ENCODE data around the gene PLPP7. TPM values are rescaled to one million over a fixed set of nuclear protein-coding genes. Genes with fewer than 3 reads are reported as not detected.

Gene PLPP7
- total and polyA plus RNA-seq, 4 donors: 0.18 to 0.59 (median 0.51) TPM; not detected in 1

DNA sequence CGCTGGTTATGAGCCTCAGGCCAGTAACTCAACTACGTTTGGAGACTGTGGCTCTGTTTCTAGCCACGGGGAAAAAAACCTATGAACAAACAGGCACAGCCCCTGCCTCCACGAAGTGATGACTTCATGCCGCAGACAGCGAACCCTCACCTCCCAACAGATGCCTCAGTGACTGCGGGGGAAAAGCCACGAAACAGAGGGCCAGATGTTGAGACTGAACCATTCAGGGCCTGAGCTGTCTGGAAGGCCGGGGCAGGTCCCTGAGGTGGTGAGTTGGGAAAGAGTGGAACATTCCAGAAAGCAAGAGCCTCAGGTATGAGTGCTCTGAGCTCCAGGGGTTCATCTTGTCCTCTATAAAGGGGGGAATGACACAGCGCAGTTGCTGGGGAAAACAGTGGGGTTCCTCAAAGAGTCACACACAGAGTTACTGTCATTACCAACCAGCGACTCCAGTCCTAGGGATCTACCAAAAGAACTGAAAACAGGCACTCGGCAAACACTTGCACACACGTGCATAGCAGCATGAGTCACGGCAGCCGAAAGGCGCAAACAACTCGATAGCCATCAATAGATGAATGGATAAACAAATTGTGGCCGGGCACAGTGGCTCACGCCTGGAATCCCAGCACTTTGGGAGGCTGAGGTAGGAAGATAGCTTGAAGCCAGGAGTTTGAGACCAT, 15.3 kb downstream of the PLPP7 start:
- Histone ChIP-seq H3K9me3 (ENCODE audit: control insufficient read depth in 4 of 4, low read length in 3 of 4) (no peaks in the 10 kb centered on the region), H3K4me3 (ENCODE audit: low read depth in 1 of 3, low read length in 3 of 3) (no peak overlapping the region), H3K9ac (ENCODE audit: low read depth in 1 of 2, low read length in 2 of 2) (no peak overlapping the region), H3K36me3 (ENCODE audit: control insufficient read depth in 4 of 4, insufficient read depth in 3 of 4, low read depth in 1 of 4, low read length in 3 of 4) (no peaks in the 10 kb centered on the region), H3K27ac (ENCODE audit: low read depth in 1 of 2, low read length in 2 of 2) (no peak overlapping the region), H3K27me3 (ENCODE audit: control insufficient read depth in 4 of 4, insufficient read depth in 4 of 4, low read length in 3 of 4) (no peaks in the 10 kb centered on the region), H3K4me1 (ENCODE audit: control insufficient read depth in 4 of 4, insufficient read depth in 4 of 4, low read length in 3 of 4) (no peaks in the 10 kb centered on the region)
- WGBS: 74% methylated on average over 19 of the region's 19 CpGs
- no peak for DNase-seq (ENCODE audit: low spot score)
- TF ChIP-seq HNF4A (conservative IDR thresholded peaks at IDR 0.05): no peak
- TF ChIP-seq, protein P1, sequence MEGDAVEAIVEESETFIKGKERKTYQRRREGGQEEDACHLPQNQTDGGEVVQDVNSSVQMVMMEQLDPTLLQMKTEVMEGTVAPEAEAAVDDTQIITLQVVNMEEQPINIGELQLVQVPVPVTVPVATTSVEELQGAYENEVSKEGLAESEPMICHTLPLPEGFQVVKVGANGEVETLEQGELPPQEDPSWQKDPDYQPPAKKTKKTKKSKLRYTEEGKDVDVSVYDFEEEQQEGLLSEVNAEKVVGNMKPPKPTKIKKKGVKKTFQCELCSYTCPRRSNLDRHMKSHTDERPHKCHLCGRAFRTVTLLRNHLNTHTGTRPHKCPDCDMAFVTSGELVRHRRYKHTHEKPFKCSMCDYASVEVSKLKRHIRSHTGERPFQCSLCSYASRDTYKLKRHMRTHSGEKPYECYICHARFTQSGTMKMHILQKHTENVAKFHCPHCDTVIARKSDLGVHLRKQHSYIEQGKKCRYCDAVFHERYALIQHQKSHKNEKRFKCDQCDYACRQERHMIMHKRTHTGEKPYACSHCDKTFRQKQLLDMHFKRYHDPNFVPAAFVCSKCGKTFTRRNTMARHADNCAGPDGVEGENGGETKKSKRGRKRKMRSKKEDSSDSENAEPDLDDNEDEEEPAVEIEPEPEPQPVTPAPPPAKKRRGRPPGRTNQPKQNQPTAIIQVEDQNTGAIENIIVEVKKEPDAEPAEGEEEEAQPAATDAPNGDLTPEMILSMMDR (IDR thresholded peaks at IDR 0.05; ENCODE audit: low read depth, low read length, missing input control): no peak
- no peak for TF ChIP-seq GABPA (IDR thresholded peaks at IDR 0.05 in 1 of 2, conservative IDR thresholded peaks at IDR 0.05 in 1 of 2)
- no peak for TF ChIP-seq JUND (IDR thresholded peaks at IDR 0.05)
- no peak for TF ChIP-seq HNF4G (IDR thresholded peaks at IDR 0.05)
- no peak for TF ChIP-seq EGR1 (IDR thresholded peaks at IDR 0.05; ENCODE audit: low read depth in 2 of 2)
- no peak for TF ChIP-seq RAD21 (IDR thresholded peaks at IDR 0.05)
- TF ChIP-seq, protein P2, sequence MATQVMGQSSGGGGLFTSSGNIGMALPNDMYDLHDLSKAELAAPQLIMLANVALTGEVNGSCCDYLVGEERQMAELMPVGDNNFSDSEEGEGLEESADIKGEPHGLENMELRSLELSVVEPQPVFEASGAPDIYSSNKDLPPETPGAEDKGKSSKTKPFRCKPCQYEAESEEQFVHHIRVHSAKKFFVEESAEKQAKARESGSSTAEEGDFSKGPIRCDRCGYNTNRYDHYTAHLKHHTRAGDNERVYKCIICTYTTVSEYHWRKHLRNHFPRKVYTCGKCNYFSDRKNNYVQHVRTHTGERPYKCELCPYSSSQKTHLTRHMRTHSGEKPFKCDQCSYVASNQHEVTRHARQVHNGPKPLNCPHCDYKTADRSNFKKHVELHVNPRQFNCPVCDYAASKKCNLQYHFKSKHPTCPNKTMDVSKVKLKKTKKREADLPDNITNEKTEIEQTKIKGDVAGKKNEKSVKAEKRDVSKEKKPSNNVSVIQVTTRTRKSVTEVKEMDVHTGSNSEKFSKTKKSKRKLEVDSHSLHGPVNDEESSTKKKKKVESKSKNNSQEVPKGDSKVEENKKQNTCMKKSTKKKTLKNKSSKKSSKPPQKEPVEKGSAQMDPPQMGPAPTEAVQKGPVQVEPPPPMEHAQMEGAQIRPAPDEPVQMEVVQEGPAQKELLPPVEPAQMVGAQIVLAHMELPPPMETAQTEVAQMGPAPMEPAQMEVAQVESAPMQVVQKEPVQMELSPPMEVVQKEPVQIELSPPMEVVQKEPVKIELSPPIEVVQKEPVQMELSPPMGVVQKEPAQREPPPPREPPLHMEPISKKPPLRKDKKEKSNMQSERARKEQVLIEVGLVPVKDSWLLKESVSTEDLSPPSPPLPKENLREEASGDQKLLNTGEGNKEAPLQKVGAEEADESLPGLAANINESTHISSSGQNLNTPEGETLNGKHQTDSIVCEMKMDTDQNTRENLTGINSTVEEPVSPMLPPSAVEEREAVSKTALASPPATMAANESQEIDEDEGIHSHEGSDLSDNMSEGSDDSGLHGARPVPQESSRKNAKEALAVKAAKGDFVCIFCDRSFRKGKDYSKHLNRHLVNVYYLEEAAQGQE (IDR thresholded peaks at IDR 0.05): no peak
- no peak for TF ChIP-seq FOXA2 (IDR thresholded peaks at IDR 0.05)
- no peak for TF ChIP-seq TAF1 (conservative IDR thresholded peaks at IDR 0.05)
- TF ChIP-seq YY1 (IDR thresholded peaks at IDR 0.05): no peak
- TF ChIP-seq RXRA (IDR thresholded peaks at IDR 0.05): no peak
- TF ChIP-seq, protein P3, sequence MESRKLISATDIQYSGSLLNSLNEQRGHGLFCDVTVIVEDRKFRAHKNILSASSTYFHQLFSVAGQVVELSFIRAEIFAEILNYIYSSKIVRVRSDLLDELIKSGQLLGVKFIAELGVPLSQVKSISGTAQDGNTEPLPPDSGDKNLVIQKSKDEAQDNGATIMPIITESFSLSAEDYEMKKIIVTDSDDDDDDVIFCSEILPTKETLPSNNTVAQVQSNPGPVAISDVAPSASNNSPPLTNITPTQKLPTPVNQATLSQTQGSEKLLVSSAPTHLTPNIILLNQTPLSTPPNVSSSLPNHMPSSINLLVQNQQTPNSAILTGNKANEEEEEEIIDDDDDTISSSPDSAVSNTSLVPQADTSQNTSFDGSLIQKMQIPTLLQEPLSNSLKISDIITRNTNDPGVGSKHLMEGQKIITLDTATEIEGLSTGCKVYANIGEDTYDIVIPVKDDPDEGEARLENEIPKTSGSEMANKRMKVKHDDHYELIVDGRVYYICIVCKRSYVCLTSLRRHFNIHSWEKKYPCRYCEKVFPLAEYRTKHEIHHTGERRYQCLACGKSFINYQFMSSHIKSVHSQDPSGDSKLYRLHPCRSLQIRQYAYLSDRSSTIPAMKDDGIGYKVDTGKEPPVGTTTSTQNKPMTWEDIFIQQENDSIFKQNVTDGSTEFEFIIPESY (IDR thresholded peaks at IDR 0.05): no peak
- TF ChIP-seq, protein P4, sequence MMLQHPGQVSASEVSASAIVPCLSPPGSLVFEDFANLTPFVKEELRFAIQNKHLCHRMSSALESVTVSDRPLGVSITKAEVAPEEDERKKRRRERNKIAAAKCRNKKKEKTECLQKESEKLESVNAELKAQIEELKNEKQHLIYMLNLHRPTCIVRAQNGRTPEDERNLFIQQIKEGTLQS (IDR thresholded peaks at IDR 0.05): no peak
- TF ChIP-seq, protein P5, sequence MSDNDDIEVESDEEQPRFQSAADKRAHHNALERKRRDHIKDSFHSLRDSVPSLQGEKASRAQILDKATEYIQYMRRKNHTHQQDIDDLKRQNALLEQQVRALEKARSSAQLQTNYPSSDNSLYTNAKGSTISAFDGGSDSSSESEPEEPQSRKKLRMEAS (IDR thresholded peaks at IDR 0.05): no peak

Data from liver (tissue), 9 donors.